ENCODE data around the gene PRKCE.
A peak's percentile ranks its signal among the peaks of the same experiment; 100 is the strongest.

The PRKCE gene

DNA sequence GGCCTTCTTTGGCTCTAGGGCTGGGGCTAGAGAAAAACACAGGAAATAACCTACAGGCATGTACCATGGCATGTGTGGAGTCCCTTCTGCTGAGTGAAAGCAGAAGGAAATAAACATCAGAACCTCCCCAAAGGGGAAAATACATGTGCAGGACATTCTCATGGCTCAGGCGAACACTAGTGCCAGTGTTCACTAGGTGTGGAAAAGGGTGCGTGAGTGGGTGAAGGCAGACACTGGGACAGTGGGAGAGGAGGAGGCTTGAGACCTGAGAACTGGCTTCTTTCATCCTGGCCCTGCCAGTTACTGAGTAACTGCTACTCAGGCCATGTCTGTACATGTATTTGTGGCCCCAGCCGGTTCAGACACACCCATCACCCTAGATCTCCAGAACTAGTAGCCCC lies 268.2 kb downstream of the PRKCE start:
- DNase-seq: no peak

DNA sequence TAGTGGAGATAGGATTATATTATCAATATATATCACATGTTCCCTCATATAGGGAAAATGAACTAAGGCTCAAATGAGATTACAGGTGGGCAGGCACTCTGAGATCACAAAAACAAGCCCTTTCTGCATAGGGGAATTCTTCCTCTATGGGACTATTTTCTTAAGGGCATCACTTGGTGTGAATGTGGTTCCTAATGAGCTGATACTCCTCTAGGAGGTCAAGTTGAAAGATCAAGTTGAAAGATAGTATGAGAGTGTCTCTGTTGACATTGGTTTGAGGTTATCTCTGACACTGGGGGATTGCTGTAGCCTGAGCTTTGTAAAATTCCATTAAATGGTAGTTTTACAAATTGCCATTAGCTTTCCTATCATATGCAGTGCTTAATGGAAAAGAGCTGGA lies 270.4 kb downstream of the PRKCE start:
- DNase-seq: no peak

DNA sequence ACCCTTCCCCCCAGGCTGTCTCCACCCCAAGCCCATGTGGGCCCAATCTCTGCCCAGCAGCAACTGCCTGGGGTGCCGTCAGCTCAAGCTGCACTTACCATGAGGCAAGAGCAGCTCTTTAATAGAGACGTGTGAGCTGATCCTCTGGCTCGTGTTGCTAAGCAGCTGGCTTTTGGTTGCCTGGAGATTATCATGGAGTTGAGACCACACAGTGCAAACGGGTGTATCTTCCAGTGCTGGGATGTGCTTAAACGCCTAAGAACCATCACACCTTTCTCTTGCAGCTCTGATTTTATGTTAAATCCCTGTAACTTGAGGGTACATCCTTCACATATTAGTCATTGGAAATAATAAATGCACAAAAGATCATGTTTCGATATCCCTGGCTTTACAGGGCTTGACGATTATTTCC lies 271.1 kb downstream of the PRKCE start:
- DNase-seq: peak; percentile 9

DNA sequence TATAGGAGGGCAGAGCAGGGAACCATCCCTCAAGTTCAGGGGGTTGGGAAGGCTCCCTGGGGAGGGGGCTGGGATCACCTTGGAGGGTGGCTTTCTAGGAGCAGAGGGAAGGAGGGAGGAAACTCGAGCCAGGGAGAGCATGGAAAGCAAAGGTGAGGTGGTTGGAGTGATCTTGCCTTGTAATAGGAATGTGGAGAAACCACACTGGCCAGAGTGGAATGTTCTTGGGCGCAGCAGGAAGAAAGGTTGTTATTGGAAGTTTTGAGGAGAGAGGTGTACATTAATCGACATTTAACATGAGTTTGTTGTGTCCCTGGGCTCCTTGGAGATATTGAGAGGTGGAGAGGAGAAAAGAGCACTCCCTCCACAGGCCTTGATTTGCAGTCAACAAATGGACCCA lies 272.2 kb downstream of the PRKCE start:
- DNase-seq: no peak

DNA sequence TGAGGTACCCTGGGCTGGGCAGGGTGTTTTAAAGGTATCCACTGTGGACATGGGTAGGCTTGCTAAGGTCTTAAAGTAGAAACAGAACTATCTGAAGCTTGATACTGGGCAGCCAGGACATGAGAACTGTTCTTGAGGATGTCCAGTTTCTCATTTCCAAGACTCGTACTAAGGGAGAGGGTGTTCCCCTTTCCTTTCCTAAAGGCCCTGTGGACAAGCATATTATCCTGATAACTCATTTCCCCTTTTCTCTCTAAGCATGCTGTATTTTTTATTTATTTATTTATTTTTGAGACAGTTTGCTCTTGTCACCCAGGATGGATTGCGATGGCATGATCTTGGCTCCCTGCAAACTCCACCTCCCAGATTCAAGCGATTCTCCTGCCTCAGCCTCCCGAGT lies 273.6 kb downstream of the PRKCE start:
- no peak for DNase-seq

DNA sequence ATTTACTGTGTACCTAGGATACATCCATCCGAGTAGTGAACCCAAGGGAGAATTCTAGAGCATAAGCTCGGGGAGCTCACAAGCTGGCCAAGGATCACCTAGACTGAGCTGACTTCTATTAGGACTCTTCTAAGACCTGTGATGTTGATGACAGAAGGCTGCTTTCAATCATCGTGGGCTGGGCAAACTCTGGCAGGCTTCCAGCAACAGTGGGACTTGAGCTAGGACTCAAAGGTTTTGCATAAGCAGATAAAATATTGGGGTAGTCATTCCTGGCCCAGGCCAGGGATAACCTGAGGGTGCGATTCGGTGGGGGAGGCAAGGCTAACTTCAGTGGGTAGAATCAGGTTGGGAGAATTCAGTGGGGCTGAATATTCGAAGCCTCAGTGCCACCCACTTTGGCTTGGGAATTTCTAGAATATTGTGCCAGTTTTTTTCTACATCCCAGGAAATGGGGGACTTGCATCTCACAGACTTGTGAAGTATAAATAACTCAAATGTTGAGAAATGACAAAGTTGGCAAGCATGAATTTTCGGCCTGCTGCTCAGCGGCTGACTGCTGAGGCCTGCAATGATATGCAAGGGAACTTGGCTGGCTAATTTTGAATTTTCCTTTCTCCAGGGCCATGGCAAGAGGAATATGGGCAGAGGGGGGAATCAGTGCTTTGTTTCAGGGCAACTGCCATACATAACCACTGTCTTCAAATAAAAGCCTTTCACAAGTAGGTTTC lies 274.3 kb downstream of the PRKCE start:
- no peak for DNase-seq

DNA sequence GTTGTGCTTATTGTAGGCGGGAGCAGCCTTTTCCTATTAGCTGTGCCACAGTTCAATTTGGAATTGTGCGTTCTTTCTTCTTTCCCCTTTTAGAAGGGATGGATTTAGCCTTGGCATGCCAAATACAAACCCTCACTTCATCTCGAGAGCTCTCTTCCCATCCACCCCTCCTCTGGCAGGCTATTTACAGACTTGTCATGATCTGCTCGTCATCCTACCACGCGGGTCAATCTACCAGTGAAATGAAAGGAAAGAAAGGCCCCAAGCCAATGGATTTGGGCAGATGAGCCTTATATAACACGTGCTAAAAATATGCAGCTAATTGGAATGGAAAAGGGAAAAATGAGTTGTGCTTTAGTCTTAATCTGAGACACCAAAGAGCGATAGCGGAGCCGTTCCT lies 277.5 kb downstream of the PRKCE start:
- no peak for DNase-seq

DNA sequence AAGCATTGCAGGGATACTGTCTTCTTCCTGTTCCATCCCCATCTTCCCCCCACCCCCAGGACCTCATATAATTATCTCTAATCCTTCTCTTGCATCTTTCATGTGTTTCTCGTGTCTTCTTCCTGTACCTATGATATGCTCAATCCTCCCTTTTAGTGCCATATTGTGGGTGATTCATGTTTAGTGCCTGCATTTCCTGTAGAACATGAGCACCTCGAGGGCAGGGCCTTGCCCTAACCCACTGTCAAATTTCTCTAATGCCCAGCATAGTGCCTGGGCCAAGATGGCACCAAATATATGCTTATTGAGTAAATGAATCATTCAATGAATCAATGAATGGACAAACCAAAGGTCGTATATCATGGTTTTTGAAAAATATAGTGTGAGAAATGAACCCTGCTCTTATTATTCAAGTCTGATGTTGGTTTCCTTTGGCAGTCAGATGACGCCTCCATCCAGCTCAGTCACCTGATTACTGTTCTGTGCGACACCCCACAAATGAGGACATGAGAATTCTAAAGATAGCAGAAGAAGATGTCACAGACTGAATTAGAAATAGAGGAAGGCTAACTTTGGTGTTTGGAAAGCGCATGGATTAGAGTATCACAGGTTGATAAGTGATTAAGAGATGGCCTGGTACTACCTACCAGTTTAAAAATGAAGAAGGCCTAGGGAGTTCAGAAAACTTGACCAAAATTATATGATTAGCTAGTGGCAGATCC lies 278.4 kb downstream of the PRKCE start:
- no peak for DNase-seq

DNA sequence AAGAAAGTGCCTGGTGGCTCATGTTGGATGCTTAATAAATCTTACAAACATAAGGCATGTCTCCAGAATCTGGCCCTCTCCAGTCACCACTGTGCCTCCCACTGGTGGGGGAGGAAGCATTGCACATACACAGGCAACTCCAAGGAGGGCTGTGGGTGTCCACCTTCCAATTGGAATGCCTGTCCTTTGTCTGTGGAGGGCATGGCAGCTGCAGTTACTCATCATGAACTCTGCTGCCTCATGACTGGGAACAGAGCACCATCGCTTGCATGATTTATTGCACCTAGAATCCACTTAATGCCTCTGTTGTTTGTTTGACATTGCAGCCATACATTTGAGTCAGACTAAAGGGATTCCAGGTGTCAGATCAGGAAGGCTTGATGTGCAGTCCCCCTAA lies 278.9 kb downstream of the PRKCE start:
- DNase-seq: peak; percentile 84

DNA sequence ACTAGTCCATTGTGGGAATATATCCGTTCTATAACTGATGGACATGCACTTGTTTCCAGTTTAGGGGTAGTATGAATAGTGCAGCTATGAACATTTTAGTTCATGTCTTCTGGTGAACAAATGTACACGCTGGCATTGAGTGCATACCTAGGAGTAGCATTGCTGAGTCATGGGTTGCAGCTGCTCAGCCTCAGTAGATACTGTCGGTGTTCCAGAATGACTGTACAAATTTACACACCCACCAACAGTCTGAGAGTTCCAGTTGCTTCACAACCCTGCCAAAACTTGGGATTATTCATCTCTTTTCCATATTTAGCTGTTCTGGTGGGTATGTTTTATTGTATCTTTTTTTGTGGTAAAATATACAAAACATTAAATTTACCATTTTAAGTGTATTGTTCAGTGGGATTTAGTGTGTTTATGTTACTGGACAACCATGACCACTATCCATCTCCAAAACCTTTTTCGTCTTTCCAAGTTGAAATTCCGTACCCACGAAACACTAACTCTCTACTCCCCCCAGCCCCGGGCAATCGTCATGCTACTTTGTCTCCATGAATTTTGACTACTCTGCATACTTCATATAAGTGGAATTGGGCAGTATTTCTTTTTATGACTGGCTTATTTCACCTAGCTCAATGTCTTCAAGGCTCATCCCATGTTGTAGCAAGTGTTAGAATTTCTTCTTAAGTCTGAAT lies 281.0 kb downstream of the PRKCE start:
- no peak for DNase-seq

DNA sequence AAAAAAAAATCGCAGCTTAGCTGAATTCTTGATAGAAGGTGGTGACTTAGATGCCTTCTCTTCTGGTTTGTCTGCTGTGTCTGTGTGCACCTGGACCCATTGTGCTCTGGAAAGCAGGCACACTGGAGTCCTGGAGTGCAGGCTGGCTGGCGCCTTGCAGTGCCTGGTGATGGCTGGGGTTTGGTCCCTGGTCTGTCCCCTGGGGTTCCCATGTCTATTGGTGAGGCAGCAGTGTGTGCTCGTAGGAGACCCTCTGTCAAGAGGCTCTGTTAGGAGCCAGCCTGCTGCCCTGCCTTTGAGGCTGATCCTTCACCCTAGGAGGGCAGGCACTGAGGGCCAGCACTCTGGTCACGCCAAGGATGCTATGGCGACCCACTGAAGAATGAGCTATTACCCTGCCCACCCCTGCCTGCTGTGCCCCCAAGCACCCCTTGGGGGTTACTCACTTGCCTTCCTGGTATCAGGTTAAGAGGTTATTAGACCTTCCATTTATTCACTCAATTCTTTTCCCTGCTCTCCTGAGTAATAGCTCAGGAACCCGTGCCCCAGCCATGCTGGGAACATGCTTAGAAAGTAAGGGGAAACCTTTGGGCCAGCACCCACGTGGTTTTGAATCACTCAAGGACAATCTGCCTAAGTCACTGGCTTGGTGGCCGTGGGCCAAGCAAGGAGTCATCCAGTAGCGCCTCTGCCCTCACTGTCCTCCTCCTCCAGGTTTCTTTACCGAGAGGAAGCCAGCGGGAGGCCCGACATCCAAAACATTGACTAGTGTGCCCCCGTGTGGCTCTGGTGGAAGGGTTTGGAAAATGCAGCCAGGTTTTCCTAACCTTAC lies 284.5 kb downstream of the PRKCE start:
- DNase-seq: peak; percentile 93

DNA sequence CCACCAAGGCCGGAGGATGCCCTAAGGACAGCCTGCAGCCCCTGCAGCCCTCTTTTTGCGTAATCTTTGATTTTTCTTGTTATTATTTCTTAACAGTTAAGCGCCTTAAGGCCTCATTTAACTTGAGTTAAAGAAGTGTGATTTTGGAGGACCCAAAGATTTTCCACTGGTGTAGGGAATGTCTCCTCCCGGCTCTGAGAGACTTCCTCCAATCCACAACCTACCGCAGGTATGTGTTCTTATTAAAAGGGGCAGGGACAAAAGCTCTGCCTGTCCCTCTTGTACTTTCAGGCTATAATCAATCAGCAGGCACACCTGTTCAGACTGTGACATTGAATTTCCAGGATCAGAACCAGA lies 285.1 kb downstream of the PRKCE start:
- DNase-seq: no peak

DNA sequence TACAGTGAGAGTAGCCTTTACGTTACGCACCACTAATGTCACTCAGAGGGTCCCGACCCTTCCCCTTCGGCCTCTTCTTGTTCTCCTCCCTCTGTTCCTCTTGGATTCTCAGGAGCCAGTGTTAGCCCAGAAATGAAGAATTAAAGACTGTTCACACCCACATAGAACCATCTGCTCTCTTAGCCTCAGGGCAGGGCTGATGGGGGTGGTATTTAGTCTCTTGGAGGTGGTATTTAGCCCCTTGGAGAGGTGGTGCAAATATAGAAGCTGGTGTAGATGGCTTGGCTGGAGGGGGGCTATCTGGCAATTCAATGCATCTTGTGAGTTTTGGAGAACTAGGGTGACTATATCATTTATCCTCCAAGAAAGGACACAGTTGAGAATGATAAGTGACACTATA lies 286.5 kb downstream of the PRKCE start:
- no peak for DNase-seq

DNA sequence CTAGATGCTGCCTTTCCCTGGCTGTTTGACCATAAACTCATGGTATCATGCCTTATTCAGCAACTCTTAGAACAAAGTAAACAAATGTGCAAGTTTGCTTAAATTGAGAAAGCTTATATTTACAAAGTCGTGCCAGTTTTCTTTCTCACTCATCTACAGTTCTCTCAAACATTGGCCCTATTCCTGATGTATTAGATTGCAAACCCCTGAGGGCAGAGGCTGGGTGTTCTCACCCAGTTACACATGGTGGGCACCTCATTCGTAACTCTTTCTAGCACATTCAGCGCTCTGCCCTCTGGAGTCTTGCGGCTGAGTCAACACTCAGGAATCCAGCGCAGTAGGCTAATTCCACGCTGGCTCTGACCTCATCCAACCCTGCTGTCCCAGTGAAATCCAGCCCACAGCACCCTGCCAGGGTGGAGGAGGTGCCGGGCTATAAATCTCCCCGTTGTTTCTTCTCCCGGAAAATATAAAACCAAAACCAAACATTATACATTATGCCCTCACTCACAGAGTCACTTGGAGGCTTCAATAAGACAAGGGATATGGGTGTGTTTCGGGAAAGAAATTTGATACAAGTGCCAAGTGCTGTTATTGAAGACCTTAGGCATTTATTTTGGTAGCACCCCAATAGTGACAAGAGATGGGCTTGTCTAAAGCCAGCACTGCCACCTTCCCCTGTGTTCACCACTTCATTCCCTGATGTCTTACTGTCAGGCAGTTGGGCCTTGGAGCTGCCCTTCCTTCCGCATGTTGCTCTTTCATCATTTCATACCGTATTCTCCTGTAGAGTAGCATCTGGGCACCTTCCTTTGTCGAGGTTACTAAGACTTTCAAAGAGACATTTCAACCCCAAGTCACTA lies 287.4 kb downstream of the PRKCE start:
- DNase-seq: peak; percentile 74

DNA sequence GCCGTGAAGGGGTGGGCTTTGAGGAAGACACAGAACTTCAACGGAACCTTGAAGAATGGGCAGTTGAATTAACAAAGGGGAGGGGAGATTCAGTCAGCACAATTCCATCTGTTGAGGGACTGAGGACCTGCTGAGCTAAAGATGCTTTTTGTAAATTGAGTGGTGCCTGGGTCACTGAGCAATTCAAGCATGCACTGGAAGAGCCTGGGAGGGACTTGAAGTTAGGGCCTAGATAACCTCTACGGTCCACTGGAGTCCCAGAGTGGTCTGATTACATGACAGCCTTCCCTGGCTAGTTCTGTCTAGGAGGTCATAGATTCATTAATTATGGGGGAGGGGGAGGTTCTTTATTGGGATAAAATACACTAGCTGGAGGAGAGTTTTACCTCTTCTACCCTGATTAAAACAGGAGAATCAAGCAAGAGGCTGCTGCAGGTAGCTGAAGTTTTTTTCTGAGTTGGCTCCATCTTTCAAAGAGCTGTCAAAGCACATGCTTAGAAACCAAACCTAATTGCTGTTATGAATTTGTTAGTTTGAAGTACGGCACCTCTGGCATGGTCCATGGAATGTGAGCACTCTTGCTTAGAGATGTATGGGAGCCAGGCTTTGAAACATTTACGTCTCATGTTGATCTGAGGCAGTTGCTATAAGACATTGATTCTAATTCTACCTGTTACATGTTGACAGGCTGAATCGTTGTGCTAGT lies 290.2 kb downstream of the PRKCE start:
- no peak for DNase-seq

DNA sequence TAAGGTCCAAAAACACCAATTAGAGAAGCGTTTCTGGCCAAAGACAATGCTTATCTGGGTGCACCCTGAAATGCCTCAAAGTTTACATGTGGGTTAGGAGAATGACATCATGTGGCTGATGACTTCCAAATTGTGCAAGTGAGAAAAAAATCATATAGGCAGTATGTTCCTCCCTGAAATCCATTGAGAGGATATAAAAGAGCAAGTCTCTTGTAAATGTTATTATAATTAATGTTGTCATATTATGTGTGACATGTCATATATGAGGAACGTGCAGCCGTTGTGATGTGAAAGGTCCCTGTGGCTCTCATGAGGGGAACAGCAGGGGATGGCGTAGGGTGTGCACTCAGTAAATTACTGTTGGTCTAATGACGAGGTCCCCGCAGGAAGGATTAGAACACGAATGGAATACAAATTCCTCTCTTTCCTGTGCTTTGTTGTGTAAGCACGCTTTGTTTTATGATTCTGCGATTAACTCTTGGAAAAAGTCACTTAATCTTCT lies 290.8 kb downstream of the PRKCE start:
- no peak for DNase-seq

DNA sequence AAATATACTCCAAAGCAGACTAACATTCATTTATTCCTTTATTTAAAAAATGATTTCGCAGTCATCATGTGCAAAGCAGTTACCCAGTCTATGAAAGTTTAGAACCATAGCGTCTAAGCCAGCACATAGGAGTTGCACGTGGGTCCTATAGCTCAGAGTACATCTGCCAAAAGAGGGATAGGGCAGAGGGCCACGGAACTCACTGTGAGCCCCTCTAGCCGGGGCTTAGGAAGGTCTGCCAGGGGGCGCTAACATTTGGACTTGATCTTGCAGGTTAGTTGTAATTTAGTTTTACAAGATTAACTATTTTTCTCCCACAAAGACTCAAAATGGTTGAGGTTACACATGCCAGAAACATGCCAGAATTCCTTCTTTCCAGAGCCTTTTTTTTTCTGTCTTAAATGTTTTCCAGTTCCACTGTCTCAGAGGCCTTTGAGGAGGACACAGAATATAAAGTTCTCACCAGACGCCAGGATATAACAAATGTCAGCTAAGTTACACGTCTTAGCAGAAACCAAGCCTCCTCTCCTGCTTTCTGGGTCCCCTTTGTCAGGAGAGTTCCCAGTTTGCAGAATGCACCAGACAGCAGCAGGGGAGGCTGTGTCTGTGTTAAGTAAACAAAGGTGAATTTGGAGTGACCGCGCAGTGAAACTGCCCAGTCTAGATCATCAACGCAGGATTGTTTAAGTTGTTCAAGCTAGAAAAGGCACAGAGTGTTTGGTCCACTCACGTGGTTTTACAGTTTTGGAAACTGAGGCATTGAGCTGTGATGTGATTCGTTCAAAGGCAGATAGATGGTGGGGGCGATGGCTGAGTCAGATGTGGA lies 292.0 kb downstream of the PRKCE start:
- peak; percentile 14 for DNase-seq

DNA sequence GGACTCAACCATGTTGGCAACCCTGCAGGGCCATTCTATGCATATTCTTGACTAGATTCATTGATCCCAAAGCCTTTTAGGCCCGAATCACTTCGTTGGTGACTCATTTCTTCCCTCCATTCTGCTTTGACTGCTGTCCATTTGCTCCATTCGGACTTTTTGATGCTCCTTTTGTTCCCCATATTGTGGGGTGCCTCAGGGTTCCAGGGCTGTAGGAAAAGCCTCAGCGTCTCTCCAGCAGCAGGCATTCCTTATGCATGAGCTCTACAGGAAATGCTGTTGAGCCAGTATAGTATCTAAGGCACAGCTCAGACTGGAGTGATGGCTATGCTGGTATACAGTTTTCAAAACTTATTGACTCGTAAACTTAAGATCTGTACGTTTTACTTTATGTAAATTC lies 292.6 kb downstream of the PRKCE start:
- no peak for DNase-seq

DNA sequence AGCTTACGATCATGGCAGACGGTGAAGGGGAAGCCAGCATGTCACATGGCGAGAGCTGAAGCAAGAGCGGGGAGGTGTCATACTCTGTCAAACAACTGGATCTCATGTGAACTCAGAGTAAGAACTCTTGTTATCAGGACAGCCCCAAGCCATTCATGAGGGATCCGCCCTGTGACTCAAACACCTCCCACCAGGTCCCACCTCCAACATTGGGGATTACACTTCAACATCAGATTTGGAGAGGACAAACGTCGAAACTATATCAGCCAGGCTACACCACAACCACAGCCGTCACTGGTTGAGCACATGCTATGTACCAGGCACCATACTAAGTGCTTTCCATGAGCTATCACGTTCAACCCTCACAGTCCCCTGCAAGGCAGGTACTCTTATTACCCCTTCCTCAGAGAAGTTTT lies 293.8 kb downstream of the PRKCE start:
- no peak for DNase-seq

DNA sequence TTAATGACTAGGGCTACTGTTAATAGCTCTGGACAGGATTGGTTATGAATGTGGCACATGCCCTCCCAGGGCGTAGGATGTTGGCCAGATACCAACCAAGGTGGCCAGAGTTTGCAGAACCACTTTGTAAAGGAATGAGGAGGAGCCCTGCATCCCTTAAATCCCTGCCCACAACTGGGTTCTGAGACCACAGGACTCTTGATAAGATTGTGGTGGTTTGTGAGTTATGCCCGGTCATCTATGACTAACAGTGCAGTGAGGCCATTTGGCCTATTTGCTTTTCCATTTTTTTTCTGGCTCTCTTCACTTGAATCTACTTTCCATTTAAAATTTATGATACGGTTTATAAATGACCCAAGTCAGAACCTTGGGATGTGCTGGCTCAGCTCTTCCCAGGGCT lies 294.5 kb downstream of the PRKCE start:
- DNase-seq: no peak

All from DMS53 (cell line).